ES-I3 (cell line): ENCODE measurements around the gene GLIPR1.
"Not testable (repeated sequence)": the region's sequence is repeated elsewhere in the genome, so short reads cannot be mapped to it uniquely, and the experiment has no call there.

Experiments used
- H3K36me3 ChIP-seq: 2 replicates; pipeline ENCODE4 v1.6.1; 2013; ENCODE audit warnings: mild to moderate bottlenecking, low read length, control low read depth, moderate library complexity; ENCODE audit not compliant: insufficient read depth
- H3K4me1 ChIP-seq: 2 replicates; pipeline ENCODE4 v1.6.1; 2013; ENCODE audit warnings: mild to moderate bottlenecking, control low read depth, low read length; ENCODE audit not compliant: insufficient read depth
- H3K9ac ChIP-seq: 2 replicates; pipeline ENCODE4 v1.6.1; 2013; ENCODE audit warnings: low read depth, mild to moderate bottlenecking, low read length, moderate library complexity
- H3K9me3 ChIP-seq: 2 replicates; pipeline ENCODE4 v1.6.1; 2013; ENCODE audit warnings: mild to moderate bottlenecking, low read length, moderate library complexity; ENCODE audit not compliant: control insufficient read depth, insufficient read depth

Gene GLIPR1

GRCh38 chr12:75481774-75482173, 1.2 kb downstream of the GLIPR1 start:
- H3K9ac ChIP-seq, result 0 out of 2 replicates have a peak overlapping the region, but pooled peaks have one; percentile 22
- no peaks in the 10 kb centered on the region for H3K36me3 ChIP-seq
- H3K9me3 ChIP-seq, result no peaks in the 10 kb centered on the region
- H3K4me1 ChIP-seq, result peaks cover 27% of the 10 kb centered on the region

- Histone ChIP-seq H3K4me1 (peaks cover 36% of the 10 kb centered on the region), H3K9ac (no peak overlapping the region; the same call in 1 of the 2 replicates), H3K36me3 (no peaks in the 10 kb centered on the region)
These were observed 2.1 kb downstream of the GLIPR1 start for GRCh38 chr12:75482646-75483045.

GRCh38 chr12:75483431-75483830, 2.9 kb downstream of the GLIPR1 start:
- Histone ChIP-seq H3K9me3 (no peaks in the 10 kb centered on the region), H3K4me1 (peaks cover 36% of the 10 kb centered on the region), H3K36me3 (no peaks in the 10 kb centered on the region), H3K9ac (no peak overlapping the region)

More at GRCh38 chr12:75482646-75483045, 2.1 kb downstream of the GLIPR1 start:
- no peaks in the 10 kb centered on the region for H3K9me3 ChIP-seq

- H3K4me1 ChIP-seq, result peaks cover 36% of the 10 kb centered on the region
- H3K9ac ChIP-seq, H3K9me3 ChIP-seq, H3K36me3 ChIP-seq: not testable (repeated sequence)
These were observed 3.9 kb downstream of the GLIPR1 start for GRCh38 chr12:75484450-75484849.

- Histone ChIP-seq H3K9ac (no peak overlapping the region), H3K9me3 (no peaks in the 10 kb centered on the region), H3K4me1 (peaks cover 26% of the 10 kb centered on the region), H3K36me3 (no peaks in the 10 kb centered on the region)
These were observed 6.8 kb downstream of the GLIPR1 start for GRCh38 chr12:75487308-75487707.

GRCh38 chr12:75488553-75488952, 8.0 kb downstream of the GLIPR1 start:
- Histone ChIP-seq H3K4me1 (peaks cover 25% of the 10 kb centered on the region), H3K36me3 (no peaks in the 10 kb centered on the region), H3K9me3 (no peaks in the 10 kb centered on the region), H3K9ac (no peak overlapping the region)

GRCh38 chr12:75489187-75489586, 8.6 kb downstream of the GLIPR1 start:
- H3K36me3 ChIP-seq, result no peaks in the 10 kb centered on the region
- H3K9me3 ChIP-seq, result no peaks in the 10 kb centered on the region
- H3K9ac ChIP-seq, result no peak overlapping the region
- H3K4me1 ChIP-seq, result peaks cover 18% of the 10 kb centered on the region

- Histone ChIP-seq H3K9me3 (no peaks in the 10 kb centered on the region), H3K4me1 (peaks cover 14% of the 10 kb centered on the region), H3K36me3 (no peaks in the 10 kb centered on the region), H3K9ac (no peak overlapping the region)
These were observed 9.2 kb downstream of the GLIPR1 start for GRCh38 chr12:75489613-75490210.

GRCh38 chr12:75491169-75491568, 10.6 kb downstream of the GLIPR1 start:
- H3K9ac ChIP-seq, result no peak overlapping the region
- H3K36me3 ChIP-seq, result no peaks in the 10 kb centered on the region
- H3K4me1 ChIP-seq, result peaks cover 8% of the 10 kb centered on the region; the same call in 1 of the 2 replicates
- no peaks in the 10 kb centered on the region for H3K9me3 ChIP-seq

GRCh38 chr12:75503459-75503858, 22.9 kb downstream of the GLIPR1 start:
- Histone ChIP-seq H3K9me3 (no peaks in the 10 kb centered on the region), H3K36me3 (peaks cover 14% of the 10 kb centered on the region)

GRCh38 chr12:75503866-75504265, 23.3 kb downstream of the GLIPR1 start:
- Histone ChIP-seq H3K36me3 (peaks cover 14% of the 10 kb centered on the region), H3K4me1 (no peaks in the 10 kb centered on the region), H3K9ac (no peak overlapping the region), H3K9me3 (no peaks in the 10 kb centered on the region)

More at GRCh38 chr12:75503459-75503858, 22.9 kb downstream of the GLIPR1 start:
- Histone ChIP-seq H3K4me1 (no peaks in the 10 kb centered on the region), H3K9ac (no peak overlapping the region)

- Histone ChIP-seq H3K36me3 (peaks cover 14% of the 10 kb centered on the region), H3K4me1 (peaks cover 9% of the 10 kb centered on the region), H3K9ac (no peak overlapping the region), H3K9me3 (no peaks in the 10 kb centered on the region)
These were observed 25.3 kb downstream of the GLIPR1 start for GRCh38 chr12:75505706-75506312.

- Histone ChIP-seq H3K9me3 (no peaks in the 10 kb centered on the region), H3K4me1 (peaks cover 9% of the 10 kb centered on the region), H3K9ac (no peak overlapping the region), H3K36me3 (peaks cover 6% of the 10 kb centered on the region)
These were observed 26.5 kb downstream of the GLIPR1 start for GRCh38 chr12:75507086-75507485.

- Histone ChIP-seq H3K4me1 (peaks cover 9% of the 10 kb centered on the region), H3K36me3 (no peaks in the 10 kb centered on the region; the same call in 1 of the 2 replicates), H3K9me3 (no peaks in the 10 kb centered on the region), H3K9ac (no peak overlapping the region)
These were observed 27.6 kb downstream of the GLIPR1 start for GRCh38 chr12:75508159-75508558.

- no peaks in the 10 kb centered on the region for H3K36me3 ChIP-seq
- no peaks in the 10 kb centered on the region for H3K9me3 ChIP-seq
- peak overlapping the region; percentile 82; the same call in 1 of the 2 replicates for H3K9ac ChIP-seq
- peaks cover 9% of the 10 kb centered on the region for H3K4me1 ChIP-seq
These were observed 29.1 kb downstream of the GLIPR1 start for GRCh38 chr12:75509621-75510020.
